Neuronal stem cell (in vitro differentiated cells): Measurements from ENCODE around the gene SLC66A2.
A peak's percentile ranks its signal among the peaks of the same experiment; 100 is the strongest.

Experiments used
- DNase-seq: peaks from one replicate; pipeline ENCODE4 v3.0.0-alpha.2; 2013; ENCODE audit warnings: low spot score
- H2AFZ ChIP-seq: one replicate; pipeline ENCODE4 v1.6.1; 2013; ENCODE audit warnings: mild to moderate bottlenecking, low read length, inconsistent platforms
- H2AK5ac ChIP-seq: 2 replicates; pipeline ENCODE4 v1.6.1; 2013; ENCODE audit warnings: low read depth, mild to moderate bottlenecking, inconsistent platforms, low read length, moderate library complexity, mixed read lengths
- H2BK120ac ChIP-seq: 2 replicates; pipeline ENCODE4 v1.6.1; 2013; ENCODE audit warnings: low read depth, mild to moderate bottlenecking, inconsistent platforms, low read length, moderate library complexity, mixed read lengths
- H2BK12ac ChIP-seq: one replicate; pipeline ENCODE4 v1.6.1; 2013; ENCODE audit warnings: low read length, inconsistent platforms
- H2BK15ac ChIP-seq: 2 replicates; pipeline ENCODE4 v1.6.1; 2013; ENCODE audit warnings: mild to moderate bottlenecking, low read length, inconsistent platforms, mixed read lengths
- H2BK5ac ChIP-seq: one replicate; pipeline ENCODE4 v1.6.1; 2013; ENCODE audit warnings: inconsistent platforms, mild to moderate bottlenecking, low read length, moderate library complexity
- H3K14ac ChIP-seq: one replicate; pipeline ENCODE4 v1.6.1; 2013; ENCODE audit warnings: low read length, inconsistent platforms
- H3K18ac ChIP-seq: 2 replicates; pipeline ENCODE4 v1.6.1; 2013; ENCODE audit warnings: low read length, inconsistent platforms
- H3K23ac ChIP-seq: 2 replicates; pipeline ENCODE4 v1.6.1; 2013; ENCODE audit warnings: low read depth, mild to moderate bottlenecking, mixed read lengths, low read length, inconsistent platforms; ENCODE audit not compliant: poor library complexity
- H3K27ac ChIP-seq: replicated peaks from 3 replicates; pipeline ENCODE4 v1.5.1; 2013; ENCODE audit warnings: low read length, inconsistent platforms
- H3K27me3 ChIP-seq, 3 experiments: 2 replicates each; pipeline ENCODE4 v1.6.1; 2013; ENCODE audit warnings: low read length in 3 of 3, mild to moderate bottlenecking in 2 of 3, inconsistent platforms in 1 of 3, low read depth in 1 of 3, mixed read lengths in 1 of 3, moderate library complexity in 1 of 3; ENCODE audit not compliant: control insufficient read depth in 3 of 3, insufficient read depth in 3 of 3
- H3K36me3 ChIP-seq, 2 donors: replicated peaks in 1 of 2; 2 replicates each; pipeline ENCODE4 v1.6.1; 2013; ENCODE audit warnings: low read length in 2 of 2; ENCODE audit not compliant: control insufficient read depth in 2 of 2, insufficient read depth in 2 of 2
- H3K4ac ChIP-seq: 2 replicates; pipeline ENCODE4 v1.6.1; 2013; ENCODE audit warnings: inconsistent platforms, mild to moderate bottlenecking, low read length, moderate library complexity
- H3K4me1 ChIP-seq, 2 donors: 1 replicate in 1 of 2; 2 replicates in 1 of 2; pipeline ENCODE4 v1.6.1; 2013; ENCODE audit warnings: low read length in 2 of 2, low read depth in 1 of 2; ENCODE audit not compliant: control insufficient read depth in 2 of 2, insufficient read depth in 1 of 2
- H3K4me2 ChIP-seq: one replicate; pipeline ENCODE4 v1.6.1; 2013; ENCODE audit warnings: mild to moderate bottlenecking, low read length, inconsistent platforms; ENCODE audit not compliant: insufficient read depth, poor library complexity, severe bottlenecking
- H3K4me3 ChIP-seq, 2 donors: 2 replicates each; pipeline ENCODE4 v1.5.1; 2013; ENCODE audit warnings: low read length in 2 of 2, mild to moderate bottlenecking in 2 of 2, inconsistent platforms in 1 of 2, moderate library complexity in 1 of 2
- H3K79me1 ChIP-seq: one replicate; pipeline ENCODE4 v1.6.1; 2013; ENCODE audit warnings: low read depth, mild to moderate bottlenecking, inconsistent platforms, low read length, moderate library complexity
- H3K9ac ChIP-seq: one replicate; pipeline ENCODE4 v1.6.1; 2013; ENCODE audit warnings: mild to moderate bottlenecking, low read depth, low read length, inconsistent platforms; ENCODE audit not compliant: poor library complexity
- H3K9me3 ChIP-seq, 2 donors: replicated peaks in 1 of 2; 2 replicates each; pipeline versions ENCODE3 to v1.6.1; 2013; ENCODE audit warnings: low read length in 2 of 2, mild to moderate bottlenecking in 2 of 2, inconsistent platforms in 1 of 2, low read depth in 1 of 2, mixed read lengths in 1 of 2, moderate library complexity in 1 of 2; ENCODE audit not compliant: control insufficient read depth in 2 of 2, insufficient read depth in 1 of 2
- H4K8ac ChIP-seq: one replicate; pipeline ENCODE4 v1.6.1; 2013; ENCODE audit warnings: low read depth, mild to moderate bottlenecking, inconsistent platforms, low read length, moderate library complexity
- H4K91ac ChIP-seq: one replicate; pipeline ENCODE4 v1.6.1; 2013; ENCODE audit warnings: low read length, low read depth, mild to moderate bottlenecking, inconsistent platforms; ENCODE audit not compliant: poor library complexity
- WGBS, 2 donors: extraction: QIAGEN DNeasy Blood & Tissue Kit; methylation state at CpG; one replicate each; pipeline ENCODE4 v1.1.7; 2013; ENCODE audit warnings: missing lambda C conversion rate in 2 of 2, mixed read lengths in 1 of 2; ENCODE audit not compliant: insufficient read length in 2 of 2, insufficient replicate concordance in 1 of 2; ENCODE audit errors: extremely low coverage in 2 of 2; 5-methylcytosine and 5-hydroxymethylcytosine counted together

SLC66A2 gene

DNA sequence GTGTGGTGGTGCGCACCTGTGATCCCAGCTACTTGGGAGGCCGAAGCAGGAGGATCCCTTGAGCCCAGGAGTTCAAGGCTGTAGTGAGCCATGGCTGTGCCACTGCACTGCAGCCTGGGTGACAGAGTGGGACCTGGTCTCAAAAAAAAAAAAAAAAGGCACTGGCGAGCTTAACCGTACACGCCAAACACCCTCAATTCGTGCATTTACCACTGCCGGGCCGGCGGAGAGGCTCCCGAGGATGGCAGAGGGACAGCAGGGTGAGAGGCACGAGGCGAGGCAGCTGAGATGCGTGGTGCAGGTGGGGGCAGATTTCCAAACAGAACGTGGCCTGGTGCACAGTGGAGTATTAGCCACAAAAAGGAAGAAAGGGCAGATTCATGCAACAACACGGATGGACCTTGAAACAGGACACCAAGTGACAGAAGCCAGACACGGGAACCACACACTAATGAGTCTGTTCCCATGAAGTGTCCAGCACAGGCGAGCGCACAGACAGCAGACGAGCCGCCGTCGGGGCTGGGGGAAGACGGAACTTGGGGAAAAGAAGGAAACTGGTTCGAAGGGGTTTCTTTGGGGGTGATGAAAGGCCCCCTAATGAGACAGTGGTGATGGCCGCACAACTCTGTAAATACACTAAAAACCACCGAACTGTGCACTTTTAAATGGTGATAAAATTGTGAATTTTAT is 27.4 kb downstream of the SLC66A2 start:
- no peak overlapping the region for H2BK5ac ChIP-seq
- H3K36me3 ChIP-seq = peaks cover 0 to 52% of the 10 kb centered on the region in 2 donors
- H2AFZ ChIP-seq = no peak overlapping the region
- no peak overlapping the region for H3K23ac ChIP-seq
- H2BK12ac ChIP-seq = no peak overlapping the region
- no peak overlapping the region for H3K18ac ChIP-seq
- peaks cover 0 to 6% of the 10 kb centered on the region in 2 donors for H3K4me1 ChIP-seq
- no peak overlapping the region for H2BK15ac ChIP-seq
- peaks cover 7% of the 10 kb centered on the region for H3K79me1 ChIP-seq
- H4K8ac ChIP-seq = no peak overlapping the region
- no peak overlapping the region for H2BK120ac ChIP-seq
- no peak overlapping the region for H2AK5ac ChIP-seq
- H3K4me3 ChIP-seq = peak overlapping the region in 1 of 2 donors; percentile 39
- H4K91ac ChIP-seq = no peak overlapping the region
- H3K14ac ChIP-seq = no peak overlapping the region
- H3K9ac ChIP-seq = no peak overlapping the region
- no peak overlapping the region for H3K27ac ChIP-seq
- H3K4ac ChIP-seq = no peak overlapping the region
- no peaks in the 10 kb centered on the region for H3K27me3 ChIP-seq
- peaks cover 13 to 27% of the 10 kb centered on the region in 2 donors for H3K9me3 ChIP-seq
- no peak for DNase-seq
- WGBS, 2 donors = no CpG with 5 or more reads among the region's 26 CpGs
- no peak overlapping the region for H3K4me2 ChIP-seq

DNA sequence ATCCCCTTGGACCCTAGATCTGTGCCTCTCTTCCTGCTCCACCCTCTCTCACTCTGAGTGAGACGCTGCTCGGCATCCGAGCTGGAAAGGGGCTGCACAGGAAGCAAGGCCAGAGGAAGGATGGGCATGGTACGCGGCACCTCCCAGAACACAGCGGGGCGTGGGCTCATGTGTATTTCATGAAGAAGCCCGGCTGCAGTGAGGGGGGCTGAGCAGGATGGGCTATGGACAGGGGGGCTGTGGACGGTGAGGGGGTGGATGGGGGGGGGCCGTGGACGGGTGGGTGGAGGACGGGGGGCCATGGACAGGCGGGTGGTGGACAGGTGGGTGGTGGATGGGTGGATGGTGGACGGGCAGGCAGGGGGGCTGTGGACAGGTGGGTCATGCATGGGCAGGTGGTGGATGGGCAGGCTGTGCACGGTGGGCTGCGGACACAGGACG is 28.5 kb downstream of the SLC66A2 start:
- H4K8ac ChIP-seq = no peak overlapping the region
- no peak overlapping the region for H3K4me2 ChIP-seq
- no peak overlapping the region for H2BK120ac ChIP-seq
- no peak overlapping the region for H3K4ac ChIP-seq
- no peak for DNase-seq
- H2BK5ac ChIP-seq = no peak overlapping the region
- H3K18ac ChIP-seq = no peak overlapping the region
- no peak overlapping the region for H4K91ac ChIP-seq
- H3K23ac ChIP-seq = no peak overlapping the region
- H3K79me1 ChIP-seq = peaks cover 6% of the 10 kb centered on the region
- peaks cover 0 to 49% of the 10 kb centered on the region in 2 donors for H3K36me3 ChIP-seq
- H3K27ac ChIP-seq = no peak overlapping the region
- no peak overlapping the region for H3K4me3 ChIP-seq
- no peak overlapping the region for H2AFZ ChIP-seq
- H3K27me3 ChIP-seq = no peaks in the 10 kb centered on the region
- H3K9me3 ChIP-seq = peaks cover 10 to 18% of the 10 kb centered on the region in 2 donors
- no peak overlapping the region for H3K14ac ChIP-seq
- no peak overlapping the region for H2AK5ac ChIP-seq
- WGBS, 2 donors = no CpG with 5 or more reads among the region's 17 CpGs
- H2BK15ac ChIP-seq = no peak overlapping the region
- no peak overlapping the region for H3K9ac ChIP-seq
- peaks cover 0 to 6% of the 10 kb centered on the region in 2 donors for H3K4me1 ChIP-seq
- no peak overlapping the region for H2BK12ac ChIP-seq

DNA sequence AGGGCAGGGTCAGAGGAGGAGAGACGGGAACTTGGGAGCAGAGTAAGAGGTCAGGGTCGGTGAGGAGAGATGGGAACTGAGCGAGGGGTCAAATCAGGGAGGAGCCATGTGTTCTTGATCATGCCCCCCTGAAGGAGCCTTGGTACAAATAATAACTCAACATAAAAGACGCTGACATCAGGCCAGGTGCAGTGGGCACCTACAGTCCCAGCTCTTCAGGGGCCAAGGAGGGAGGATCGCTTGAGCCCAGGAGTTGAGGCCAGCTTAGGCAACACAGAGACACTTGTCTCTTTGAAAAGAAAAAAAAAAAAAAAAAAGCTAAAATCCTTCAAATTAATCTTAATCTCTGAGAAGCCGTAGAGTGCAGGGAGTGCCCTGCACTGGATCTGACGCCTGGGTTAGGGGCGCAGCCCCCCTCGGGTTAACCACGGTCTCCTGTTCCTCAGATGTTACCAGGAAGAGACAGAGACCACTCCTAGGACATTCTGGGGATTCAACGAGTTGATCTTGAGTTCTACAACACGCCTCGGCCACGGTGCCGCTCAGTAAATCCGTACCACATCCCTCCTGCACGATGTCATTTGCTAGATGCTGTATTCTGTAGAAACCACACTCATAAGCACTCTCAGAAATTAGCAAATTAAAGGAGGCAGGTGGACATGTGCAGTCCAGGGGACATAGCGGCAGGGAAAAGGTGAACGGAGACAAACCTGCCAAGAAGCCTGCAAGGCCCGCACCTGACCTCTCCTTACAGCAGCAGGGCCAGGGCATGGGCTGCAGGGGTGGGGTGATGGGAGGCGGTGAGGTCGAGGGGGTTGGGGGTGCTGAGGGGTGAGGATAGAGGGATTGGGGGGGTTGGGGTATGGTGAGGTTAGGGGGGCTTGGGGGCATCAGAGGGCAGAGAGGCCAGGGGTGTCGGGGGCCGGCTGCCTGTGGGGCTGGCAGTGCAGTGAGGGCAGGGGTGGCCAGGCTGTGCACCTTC is 29.2 kb downstream of the SLC66A2 start:
- Histone ChIP-seq H3K36me3 (peaks cover 0 to 52% of the 10 kb centered on the region in 2 donors), H3K27ac (no peak overlapping the region), H4K91ac (no peak overlapping the region), H3K14ac (no peak overlapping the region), H3K23ac (no peak overlapping the region), H3K4me3 (no peak overlapping the region), H3K4me1 (peaks cover 0 to 4% of the 10 kb centered on the region in 2 donors), H2BK5ac (no peak overlapping the region), H2BK15ac (no peak overlapping the region), H3K9ac (no peak overlapping the region), H3K27me3 (no peaks in the 10 kb centered on the region), H4K8ac (no peak overlapping the region), H3K4me2 (no peak overlapping the region), H3K79me1 (peaks cover 12% of the 10 kb centered on the region), H3K9me3 (peaks cover 13 to 20% of the 10 kb centered on the region in 2 donors), H2BK120ac (no peak overlapping the region), H2AFZ (no peak overlapping the region), H2BK12ac (no peak overlapping the region), H2AK5ac (no peak overlapping the region), H3K4ac (no peak overlapping the region), H3K18ac (no peak overlapping the region)
- no peak for DNase-seq
- no CpG with 5 or more reads among the region's 24 CpGs for WGBS, 2 donors

DNA sequence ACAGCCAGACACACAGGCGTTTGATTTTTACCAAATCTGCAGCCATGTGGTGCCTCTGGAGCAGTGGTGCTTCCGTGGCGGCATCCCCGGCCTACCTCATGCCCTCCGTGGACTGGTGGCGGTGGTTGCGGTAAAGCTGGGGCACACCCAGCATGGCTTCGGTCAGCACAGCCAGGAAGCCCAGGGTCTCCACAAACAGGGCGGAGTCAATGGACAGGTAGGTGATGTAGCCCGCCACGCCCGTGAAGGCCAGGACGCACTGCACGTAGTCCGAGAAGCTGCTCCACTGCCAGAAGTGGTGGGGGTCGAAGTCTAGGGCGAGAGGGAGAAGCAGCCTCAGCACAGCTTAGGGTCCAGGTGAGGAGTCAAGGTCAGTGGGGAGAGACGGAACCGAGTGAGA is 32.4 kb downstream of the SLC66A2 start:
- no peak overlapping the region for H2BK12ac ChIP-seq
- no peak overlapping the region for H2BK15ac ChIP-seq
- no peak overlapping the region for H3K27ac ChIP-seq
- no peak overlapping the region for H4K91ac ChIP-seq
- H2BK5ac ChIP-seq = no peak overlapping the region
- H4K8ac ChIP-seq = no peak overlapping the region
- H3K14ac ChIP-seq = no peak overlapping the region
- H3K9me3 ChIP-seq = peaks cover 20 to 35% of the 10 kb centered on the region in 2 donors
- no peaks in the 10 kb centered on the region for H3K4me1 ChIP-seq
- H3K18ac ChIP-seq = no peak overlapping the region
- no peak overlapping the region for H2AK5ac ChIP-seq
- H3K4ac ChIP-seq = no peak overlapping the region
- H3K4me2 ChIP-seq = no peak overlapping the region
- no peaks in the 10 kb centered on the region for H3K27me3 ChIP-seq
- H2BK120ac ChIP-seq = no peak overlapping the region
- H3K23ac ChIP-seq = no peak overlapping the region
- H3K9ac ChIP-seq = peak overlapping the region; percentile 21
- no peak for DNase-seq
- no CpG with 5 or more reads among the region's 19 CpGs for WGBS, 2 donors
- H3K36me3 ChIP-seq = peaks cover 2 to 58% of the 10 kb centered on the region in 2 donors
- H2AFZ ChIP-seq = no peak overlapping the region
- peaks cover 16% of the 10 kb centered on the region for H3K79me1 ChIP-seq
- H3K4me3 ChIP-seq = no peak overlapping the region
